GM18867 (cell line): ENCODE data around the gene NCOR2.

ENCODE experiments used
- ATAC-seq: cut with Tn5 transposase; IDR thresholded peaks from one replicate; pipeline ENCODE4 v1.9.1; 2021; ENCODE audit warnings: mild to moderate bottlenecking, moderate library complexity; ENCODE audit not compliant: unreplicated experiment

The NCOR2 gene

DNA sequence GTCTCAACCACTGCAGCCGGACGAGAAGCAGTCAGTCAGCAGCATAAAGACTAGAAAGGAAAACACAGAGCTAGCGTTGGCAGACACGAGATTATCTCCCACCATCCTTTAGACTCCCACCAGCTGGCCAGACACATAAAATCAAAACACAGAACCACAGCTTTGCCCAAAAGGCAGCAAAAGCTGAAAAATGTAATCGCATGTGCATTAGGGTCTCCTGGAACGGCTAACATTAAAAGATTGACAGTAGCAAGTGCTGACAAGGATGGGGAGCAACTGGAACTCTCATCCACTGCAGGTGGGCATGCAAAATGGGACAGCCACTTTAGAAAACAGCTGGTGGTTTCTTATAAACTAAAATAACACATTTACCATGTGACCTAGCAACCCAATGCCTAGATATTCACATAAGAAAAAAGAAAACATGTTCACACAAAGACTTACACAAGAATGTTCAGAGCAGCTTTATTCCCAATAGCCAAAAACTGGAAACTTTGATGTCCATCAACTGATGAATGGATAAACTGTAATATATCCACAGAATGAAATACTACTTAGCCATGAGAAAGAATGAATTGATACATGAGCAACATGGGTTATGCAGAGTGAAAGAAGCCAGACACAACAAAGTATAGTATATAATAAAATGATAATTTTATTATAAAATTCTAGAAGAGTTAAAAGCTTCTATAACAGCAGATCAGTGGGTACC is 37.7 kb downstream of the NCOR2 start:
- ATAC-seq, result no peak

DNA sequence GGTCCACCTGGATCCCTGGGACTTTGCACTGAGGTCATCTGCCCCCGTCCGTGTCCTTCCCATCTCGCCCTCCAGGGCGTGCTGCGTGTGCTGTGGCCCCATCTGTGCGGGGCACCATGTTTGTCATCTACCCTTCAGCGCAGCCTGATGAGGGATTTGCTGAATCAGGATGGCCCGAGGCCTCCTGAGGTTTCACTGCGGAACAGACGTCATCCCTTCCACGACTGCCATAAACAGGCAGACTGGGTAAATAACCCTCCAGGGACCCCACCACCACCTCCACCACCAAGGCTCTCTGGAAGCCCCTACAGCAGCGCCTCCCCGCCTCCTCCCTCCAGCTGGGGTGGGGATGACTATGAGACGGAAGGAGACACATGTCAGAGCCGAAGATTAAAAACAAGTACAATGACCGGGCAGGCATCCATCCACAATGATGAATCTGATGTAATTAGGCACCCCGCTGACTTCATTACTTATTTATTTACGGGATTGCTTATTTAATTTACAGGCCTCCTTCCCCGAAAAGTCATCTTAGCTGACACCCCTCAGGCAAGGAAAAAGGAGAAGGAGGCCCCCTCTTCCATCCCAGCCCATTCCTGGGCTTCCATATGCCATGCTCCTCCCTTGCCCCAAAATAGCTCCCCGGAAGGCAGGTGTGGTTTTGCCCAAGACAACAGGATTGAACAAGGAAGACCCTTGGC is 39.4 kb downstream of the NCOR2 start:
- no peak for ATAC-seq

DNA sequence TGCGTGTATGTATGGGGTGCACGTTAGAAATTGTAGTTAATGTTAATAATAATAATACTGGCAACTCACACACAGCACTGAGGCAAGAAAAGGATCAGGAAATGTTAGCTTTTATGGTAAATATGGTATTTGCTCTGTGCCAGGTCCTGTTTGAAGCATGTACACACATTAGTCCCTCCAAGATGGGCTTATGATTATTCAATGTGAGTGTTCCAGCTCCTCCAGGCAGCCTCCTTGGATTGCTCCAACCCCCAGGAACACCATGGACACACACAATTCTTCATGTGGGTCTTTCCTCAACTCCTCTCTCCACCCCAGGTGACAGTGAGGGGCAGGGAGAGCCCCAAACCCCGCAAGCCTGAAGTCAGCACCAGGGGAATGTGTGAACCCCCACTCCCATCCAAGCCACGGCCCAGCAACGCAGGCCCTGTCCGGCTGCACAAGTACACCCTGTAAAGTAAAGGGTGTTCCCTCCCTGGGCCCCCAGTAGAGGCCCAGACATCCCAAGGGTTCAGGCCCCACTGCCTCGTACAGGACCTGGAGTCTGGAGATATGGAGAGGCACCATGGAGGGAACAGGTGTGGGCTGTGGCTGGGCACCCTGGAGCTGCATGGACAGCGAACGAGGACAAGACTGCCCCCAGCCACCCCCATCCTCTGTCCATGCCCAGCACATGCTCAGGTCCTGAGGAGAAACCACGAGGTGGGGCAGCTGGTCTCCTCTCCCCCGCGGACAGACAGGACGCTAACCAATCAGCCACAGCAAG is 41.3 kb downstream of the NCOR2 start:
- no peak for ATAC-seq

DNA sequence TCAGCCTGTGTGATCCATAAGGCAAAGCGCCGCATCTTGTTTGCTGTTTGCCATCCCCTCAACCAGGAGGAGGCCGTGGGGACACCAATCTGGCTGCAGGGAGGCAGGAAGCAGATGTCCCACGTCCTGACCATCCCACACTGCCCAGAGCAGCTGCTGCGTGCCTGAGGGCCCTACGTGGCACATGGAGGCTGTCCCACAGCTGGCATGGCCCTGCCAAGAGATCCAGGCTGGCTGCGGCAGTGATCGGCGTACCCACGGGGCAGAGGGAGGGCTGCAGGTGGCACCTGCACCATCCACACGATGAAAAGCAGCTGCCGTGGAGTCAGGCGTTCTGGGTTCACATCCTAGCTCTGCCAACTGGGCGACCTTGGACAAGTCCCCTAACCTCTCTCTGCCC is 42.0 kb downstream of the NCOR2 start:
- ATAC-seq, result no peak

DNA sequence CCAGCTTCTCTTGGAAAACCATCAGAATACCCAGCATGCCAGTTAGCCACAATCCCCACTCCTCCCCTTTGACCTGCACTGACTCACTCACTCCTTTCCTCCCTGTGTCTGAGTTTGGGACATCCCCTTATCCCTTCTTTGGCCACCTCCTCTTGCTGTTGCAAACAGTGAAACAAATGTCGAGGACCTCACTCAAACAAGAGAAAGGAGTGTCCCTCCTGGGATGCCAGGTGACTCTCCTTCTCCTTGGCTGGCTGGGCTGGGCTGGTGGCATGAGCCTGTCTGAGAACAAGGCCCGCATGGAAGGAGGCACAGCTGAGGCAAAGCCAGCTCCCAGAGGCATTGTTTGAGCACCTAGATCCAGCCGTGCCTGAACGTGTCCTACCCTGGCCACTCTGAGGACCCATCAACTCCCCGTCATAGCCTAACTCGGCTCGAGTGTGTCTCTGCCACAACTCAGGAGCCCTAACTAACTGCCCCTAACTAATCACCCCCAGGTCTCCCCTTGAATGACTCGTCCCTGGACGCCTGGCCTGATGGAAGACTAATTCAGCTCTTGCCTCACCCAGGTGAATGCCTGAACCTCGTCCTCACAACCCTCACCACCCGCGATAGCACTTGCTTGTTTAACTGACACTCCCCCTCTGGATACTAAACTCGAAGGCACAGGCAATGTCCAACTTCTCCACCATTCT is 43.0 kb downstream of the NCOR2 start:
- ATAC-seq, result no peak

DNA sequence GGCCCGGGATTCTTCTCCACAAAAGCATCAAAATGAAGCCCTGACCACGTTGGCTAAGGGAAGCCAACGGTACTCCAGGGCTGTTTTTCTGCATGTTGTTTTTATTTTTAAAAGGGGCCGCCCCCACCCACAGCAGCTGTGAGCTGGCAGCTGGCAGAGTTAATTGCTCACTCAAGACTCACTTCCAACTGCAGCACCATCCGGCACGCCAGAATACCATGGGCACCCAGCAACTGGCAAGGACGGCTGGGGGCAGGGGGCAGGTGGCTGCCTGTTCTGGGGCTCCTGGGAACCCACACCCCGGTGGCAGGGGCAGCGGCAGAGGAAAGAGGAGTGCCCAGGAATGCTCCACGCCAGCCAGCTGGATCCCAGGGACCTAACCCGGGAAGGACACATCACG is 44.3 kb downstream of the NCOR2 start:
- ATAC-seq, result no peak

DNA sequence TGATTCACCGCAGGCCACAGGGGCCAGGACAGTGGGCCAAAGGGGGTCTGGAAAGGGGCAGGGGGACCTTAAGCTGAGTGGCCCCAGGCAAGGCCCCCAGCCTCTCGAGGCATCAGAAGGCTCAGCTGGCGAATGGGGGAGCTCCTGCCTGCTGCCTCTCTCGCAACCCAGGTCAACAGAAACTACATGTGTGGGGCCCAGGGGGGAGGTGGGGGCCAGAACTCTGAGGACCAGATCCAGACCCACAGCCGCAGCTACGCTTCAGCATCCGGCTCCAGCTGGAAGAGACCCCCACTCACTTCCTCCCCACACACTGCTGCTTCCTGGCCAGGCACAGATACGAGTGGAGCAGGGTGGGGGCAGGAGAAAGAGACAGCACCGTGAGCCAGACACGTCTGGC is 46.5 kb downstream of the NCOR2 start:
- no peak for ATAC-seq

DNA sequence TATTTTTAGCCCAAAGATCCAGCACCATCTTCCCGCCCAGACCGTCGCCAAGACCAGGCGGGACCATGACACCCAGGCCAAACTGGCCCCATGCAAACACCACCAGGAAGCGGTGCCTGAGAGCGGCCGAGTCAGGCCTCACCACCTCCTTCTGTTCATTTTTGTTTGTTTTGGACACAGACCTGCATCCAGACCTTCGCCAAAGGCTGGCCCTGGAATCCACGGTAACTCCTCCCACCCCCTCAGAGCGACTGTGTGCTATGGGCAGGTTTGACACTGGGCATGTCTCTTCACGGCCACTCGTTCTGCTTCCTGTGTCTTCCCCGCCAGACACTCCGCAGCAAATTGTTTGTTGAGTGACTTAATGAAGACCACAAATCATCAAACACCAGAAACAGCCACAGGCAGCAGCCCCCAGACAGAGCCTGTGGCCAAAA is 47.1 kb downstream of the NCOR2 start:
- no peak for ATAC-seq

DNA sequence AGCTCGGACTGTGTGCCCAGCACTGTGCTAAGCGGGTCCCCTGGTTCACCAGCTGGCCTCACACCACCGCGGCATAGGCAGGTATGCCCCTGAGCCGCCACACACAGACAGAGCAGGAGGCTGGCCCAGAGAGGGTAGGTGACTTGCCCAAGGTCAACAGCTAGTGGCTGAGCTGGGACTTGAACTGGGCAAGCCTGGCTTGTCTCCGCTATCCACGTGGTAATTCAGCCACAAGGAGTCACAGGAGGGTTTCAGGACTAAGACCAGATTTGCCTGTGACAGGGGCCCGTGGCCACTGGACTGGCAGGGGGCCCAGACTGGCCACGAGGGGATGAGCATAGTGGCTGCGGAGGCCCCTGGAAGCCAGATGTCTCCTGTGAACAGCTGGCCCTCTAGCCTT is 47.7 kb downstream of the NCOR2 start:
- ATAC-seq, result no peak

DNA sequence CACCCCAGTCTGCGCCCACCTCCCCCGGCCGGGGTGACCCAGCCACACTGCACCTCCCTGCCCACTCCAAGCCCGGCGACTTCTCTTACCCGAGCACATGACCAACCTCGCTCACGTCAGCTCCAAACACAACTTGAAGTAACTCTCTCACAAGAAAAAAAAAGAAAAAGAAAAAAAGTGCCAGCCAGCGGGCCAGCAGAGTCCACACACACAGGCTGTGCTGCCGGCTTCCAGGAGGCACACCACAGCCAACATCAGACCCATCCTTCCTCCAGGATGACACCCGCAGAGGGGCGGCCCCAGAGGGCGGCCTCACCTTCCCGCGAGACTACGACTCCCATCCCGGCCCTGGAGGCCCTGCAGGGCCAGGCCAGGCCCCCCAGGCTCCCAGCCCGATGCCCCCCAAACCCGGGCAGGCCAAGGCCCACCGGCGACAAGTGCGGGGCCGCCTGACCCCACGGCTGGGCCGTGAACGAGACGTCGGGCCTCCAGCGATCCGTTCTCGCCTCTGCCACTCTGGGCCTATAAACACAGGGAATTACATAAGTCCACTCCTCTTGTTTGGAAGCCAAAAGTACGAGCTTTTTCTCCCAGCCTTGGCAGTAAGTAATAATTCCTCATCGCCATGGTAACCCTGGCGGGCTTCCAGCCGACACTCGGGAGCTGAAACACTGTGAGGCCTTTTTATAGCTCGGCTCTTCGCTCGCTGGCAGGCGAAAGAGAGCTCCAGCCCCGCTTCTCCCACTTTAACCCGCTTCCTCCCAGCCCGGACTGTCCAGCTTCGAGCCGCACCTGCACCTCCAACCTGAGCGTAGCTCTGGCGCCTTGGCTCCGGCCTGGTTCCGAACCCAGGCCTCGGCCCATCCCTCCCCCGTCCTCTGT is 49.1 kb downstream of the NCOR2 start:
- ATAC-seq, result no peak
